Right forelimb (tissue), 1 donor: ENCODE results near the gene SF3B6.
"Not testable (repeated sequence)": the region's sequence is repeated elsewhere in the genome, so short reads cannot be mapped to it uniquely, and the experiment has no call there.

Experiments used
- DNase-seq: peaks from one replicate; pipeline ENCODE4 v3.0.0-alpha.2; 2018

Gene SF3B6

GRCh38 chr2:24050041-24050979 is 25.8 kb downstream of the SF3B6 start:
- peak; percentile 57 for DNase-seq

DNA sequence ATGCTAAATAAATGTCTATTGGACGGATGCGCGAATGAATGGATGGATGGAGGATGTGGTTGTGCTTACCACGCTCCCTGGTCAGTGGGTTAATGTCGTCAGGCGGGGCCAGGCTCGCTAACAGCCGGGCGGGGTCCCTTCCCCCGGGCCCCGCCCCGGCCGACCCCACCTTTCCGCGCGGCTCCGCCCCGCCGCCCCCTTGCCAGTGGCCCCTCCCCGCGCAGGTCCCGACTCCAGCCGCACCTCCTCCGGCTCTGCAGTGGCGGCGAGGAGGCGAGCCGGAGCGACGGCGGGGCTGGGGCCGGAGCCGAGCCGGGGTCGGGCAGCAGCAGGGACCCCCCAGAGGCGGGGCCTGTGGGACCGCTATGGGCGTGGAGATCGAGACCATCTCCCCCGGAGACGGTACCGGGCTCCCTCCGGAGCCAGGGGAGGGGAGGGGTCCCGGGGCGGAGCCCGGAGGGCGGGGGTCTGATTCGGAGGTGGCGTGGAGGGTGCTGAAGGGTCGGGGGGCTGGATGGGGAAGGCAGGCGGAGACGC is 26.6 kb downstream of the SF3B6 start, which contains the start of gene FKBP1B:
Gene FKBP1B (plus strand): TSS at position 257 of the 537 bp plus-strand sequence. CDS start 109 bp downstream, at position 366.
- DNase-seq, result peak; percentile 60

DNA sequence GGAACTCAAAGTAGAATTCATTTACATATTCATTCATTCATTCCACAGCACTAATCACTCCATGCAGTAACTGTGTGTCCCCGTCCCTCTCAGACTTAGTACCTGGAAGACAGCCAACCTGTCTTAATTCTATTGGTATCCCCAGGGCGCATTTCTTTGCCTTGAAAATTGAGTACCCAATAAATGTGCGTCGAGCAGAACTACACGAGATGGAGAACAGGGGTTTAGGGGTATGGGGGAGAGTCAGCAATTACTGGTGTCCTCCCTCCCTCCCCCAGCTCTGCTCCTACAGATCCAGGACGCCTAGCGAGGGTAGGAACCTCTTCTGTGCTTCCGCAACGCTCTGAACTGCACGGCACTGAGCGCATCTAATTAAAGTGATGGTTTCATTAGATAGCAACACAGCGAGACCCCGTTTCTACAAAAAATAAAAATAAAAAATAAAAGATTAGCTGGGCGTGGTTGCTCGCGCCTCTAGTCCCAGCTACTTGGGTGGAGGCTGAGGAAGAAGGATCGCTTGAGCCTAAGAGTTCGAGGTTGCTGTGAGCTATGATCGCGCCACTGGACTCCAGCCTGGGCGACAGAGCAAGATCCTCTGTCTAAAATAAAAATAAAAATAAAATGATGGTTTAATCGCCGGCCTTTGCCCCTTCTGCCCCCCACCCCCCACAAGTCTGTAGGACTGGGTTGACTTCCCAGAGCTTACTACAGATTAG is 27.2 kb downstream of the SF3B6 start:
- DNase-seq, result no peak

DNA sequence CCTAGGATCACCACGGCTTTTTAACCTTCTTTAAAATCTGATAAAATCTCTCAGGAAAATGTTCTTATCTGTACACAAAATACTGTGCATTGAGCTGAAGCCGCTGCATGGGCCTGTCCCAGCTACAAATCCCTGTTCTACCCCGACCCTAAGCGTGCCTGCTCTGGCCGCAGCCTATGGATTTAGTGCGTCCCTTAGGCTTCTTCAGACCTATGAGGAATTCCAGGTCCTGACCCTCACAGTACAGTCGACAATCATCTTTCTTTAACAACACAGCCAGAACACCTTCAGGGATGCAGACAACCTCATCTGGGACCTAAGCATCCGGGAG is 28.5 kb downstream of the SF3B6 start:
- no peak for DNase-seq

GRCh38 chr2:24046930-24047702 is 29.0 kb downstream of the SF3B6 start, which contains the start of gene WDCP:
TSS of gene WDCP (minus strand) at chr2:24047391. CDS start at chr2:24039494, 7,897 bp downstream.
- peak; percentile 93 for DNase-seq

DNA sequence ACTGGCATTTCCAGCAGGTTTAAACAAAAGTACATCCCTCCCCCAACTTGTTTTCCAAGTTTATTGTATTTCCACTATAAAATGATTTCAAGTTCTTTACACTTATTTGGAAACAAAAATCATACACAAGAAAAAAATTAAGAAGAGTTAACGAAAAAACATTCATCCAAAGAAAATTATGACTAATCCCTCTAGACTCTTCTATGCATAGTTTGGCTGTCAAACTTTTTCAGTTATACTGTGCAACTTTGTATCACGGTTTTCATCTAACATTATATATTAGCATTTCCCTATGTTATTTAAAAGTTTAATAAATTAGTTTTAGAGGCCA is 29.6 kb downstream of the SF3B6 start:
- no peak for DNase-seq

GRCh38 chr2:24045511-24046508 is 30.3 kb downstream of the SF3B6 start:
- no peak for DNase-seq

DNA sequence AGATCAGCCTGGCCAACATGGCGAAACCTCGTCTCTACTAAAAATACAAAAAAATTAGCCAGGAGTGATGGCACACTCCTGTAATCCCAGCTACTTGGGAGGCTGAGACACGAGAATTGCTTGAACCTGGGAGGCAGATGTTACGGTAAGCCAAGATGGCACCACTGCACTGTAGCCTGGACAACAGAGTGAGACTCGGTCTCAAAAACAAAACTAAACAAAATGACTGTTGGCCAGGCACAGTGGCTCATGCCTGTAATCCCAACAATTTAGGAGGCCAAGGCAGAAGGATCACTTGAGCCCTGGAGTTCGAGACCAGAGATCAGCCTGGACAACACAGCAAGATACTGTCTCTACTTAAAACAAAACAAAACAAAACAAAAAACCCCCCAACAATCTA is 33.0 kb downstream of the SF3B6 start:
- DNase-seq, result not testable (repeated sequence)

DNA sequence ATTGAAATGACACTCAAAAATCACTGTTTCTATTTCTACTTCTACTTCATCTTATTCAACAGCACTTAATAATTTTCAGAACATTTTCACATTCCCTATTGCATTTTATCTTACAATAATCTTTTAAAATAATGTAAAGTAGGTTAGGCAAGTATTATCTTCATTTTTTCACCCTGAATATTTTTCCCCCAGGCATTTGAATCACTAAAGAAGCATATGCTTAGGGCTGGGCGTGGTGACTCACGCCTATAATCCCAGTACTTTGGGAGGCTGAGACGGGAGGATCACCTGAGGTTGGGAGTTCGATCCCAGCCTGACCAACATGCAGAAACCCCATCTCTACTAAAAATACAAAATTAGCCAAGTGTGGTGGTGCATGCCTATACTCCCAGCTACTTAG is 35.6 kb downstream of the SF3B6 start:
- DNase-seq, result no peak

DNA sequence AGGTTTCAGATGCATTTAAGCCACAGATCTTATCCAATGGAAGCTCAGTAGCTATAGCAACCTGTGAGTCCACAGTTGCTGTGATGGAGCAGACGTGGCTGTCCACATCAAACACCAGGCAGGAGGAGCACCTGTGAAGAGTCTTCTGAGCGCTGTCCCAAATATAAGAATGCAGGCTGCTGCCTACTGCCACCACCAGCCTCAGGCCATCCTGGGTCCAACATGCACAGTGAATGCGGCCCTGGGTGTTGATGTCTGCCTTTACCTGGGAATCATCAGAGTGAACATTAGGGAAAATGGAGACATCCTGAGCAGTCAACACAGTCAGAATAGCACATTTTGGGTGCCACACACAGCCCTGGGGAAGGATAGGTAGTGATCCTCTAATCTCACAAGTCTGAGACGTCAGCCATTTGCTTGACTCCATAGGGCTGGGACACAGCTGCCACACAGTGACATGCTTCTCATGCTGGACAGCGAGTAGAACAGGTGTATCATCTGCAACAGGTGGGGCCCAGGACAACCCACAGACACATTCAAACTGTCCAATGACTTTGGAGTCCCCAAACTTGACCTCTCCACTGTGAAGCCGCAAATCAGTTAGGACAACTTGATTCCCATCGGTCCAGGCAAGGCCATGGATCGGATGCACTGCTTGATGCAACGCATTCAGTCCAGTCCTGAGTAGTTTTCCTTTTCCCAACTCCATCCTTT is 37.2 kb downstream of the SF3B6 start:
- no peak for DNase-seq

- no peak for DNase-seq
Observed at GRCh38 chr2:24026233-24026632, 49.9 kb downstream of the SF3B6 start.

DNA sequence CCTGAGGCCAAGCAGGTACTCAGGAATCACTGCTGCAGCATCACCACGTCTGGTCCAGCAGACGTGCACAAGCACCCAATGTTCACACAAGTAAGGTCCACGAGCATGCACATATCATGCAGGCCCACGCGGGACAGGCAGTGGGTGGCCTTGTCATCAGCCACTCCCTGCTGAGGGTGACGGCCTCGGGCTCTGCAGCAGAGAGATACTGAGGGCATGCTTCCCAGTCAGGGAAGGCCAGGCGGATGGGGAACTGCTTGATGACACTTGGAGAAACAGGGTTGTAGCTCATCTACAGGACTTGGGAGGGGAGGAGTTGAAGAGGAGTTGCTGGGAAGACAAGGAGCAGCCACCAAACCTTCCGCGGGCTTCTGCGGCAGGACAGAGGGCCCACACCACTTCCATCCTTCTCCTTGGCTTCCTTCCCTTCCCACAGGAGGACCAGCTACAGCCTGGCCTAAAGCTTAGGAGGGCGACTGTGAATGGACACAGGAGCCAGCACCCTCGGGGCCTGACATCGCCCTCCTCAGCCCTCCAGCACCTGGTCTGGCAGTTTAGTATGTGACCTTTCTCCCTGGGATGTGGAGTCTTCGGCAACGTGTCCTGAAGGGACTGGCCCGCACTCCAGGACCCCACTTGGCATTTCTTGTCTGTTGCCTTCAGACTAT is 51.0 kb downstream of the SF3B6 start:
- no peak for DNase-seq

GRCh38 chr2:24024018-24024417 is 52.1 kb downstream of the SF3B6 start:
- DNase-seq, result no peak

DNA sequence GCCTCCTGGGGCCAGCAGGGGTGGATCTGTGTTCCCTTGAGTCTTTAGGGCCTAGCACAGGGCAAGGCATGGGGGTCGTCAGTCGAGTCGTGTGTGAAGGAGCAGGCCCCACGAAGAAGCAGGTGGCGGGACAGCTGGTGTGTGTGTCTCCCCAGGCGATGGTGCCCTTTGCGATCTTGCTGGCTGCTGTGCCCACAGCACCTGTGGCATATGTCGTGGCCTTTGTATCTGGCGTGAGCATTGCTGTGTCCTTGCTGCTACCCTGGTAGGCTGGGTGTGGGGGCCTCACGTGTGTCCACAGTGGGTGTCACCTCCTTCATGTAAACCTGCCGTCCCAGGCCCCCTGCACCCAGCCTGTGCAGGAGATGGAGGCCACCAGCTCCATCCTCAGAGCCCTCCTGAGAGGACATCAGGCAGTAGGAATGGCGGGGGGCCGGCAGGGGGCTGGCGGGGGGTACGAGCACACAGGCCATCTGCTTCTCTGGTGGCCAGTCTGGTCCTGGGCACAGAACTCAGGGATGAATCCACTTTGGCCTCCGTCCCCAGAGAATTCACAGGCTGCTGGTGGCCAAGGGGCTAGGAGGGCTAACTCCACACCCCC is 53.1 kb downstream of the SF3B6 start:
- DNase-seq, result no peak

GRCh38 chr2:24022324-24022974 is 53.7 kb downstream of the SF3B6 start:
- DNase-seq, result no peak

- no peak for DNase-seq
Observed at GRCh38 chr2:24021122-24021998, 54.8 kb downstream of the SF3B6 start.

DNA sequence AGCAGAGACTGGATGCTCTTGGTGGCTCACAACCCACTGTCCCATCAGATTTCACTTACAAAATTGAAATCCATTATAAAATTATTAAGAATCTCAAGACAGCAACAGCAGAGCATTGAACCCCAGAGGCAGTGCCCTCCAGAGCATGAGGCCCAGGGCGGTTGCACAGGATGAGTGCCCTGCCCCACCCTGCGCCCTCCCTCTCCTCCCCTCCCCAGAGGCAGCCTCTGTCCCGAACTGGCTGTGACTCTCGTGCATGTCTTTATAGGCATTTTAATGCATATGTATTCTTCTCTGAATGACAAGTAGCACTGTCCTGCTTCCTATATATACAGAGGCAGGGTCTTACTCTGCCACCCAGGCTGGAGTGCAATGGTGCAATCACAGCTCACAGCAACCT is 55.9 kb downstream of the SF3B6 start:
- no peak for DNase-seq

GRCh38 chr2:24019729-24020128 is 56.4 kb downstream of the SF3B6 start:
- DNase-seq, result no peak
